Measurements from ENCODE around the gene GLYATL1B.
"Not testable (repeated sequence)": the region's sequence is repeated elsewhere in the genome, so short reads cannot be mapped to it uniquely, and the experiment has no call there.

The GLYATL1B gene, protein sequence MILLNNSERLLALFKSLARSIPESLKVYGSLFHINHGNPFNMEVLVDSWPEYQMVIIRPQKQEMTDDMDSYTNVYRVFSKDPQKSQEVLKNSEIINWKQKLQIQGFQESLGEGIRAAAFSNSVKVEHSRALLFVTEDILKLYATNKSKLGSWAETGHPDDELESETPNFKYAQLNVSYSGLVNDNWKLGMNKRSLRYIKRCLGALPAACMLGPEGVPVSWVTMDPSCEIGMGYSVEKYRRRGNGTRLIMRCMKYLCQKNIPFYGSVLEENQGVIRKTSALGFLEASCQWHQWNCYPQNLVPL

DNA sequence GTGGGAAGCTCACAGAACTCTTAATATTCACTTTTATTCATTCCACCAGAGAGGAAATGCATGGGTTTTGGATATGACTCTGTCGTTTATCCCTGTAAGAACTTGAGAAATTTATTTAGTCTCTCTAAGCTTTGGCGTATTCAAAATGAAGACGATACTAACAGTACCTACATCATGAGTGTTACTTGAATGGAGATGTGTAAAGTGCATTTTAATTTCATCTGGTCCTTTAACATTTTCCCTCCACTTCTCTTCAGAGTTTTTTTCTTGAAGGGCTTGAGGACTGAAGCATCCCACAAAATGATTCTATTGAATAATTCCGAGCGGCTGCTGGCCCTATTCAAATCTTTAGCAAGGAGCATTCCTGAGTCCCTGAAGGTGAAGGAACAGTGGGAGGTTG is at the start of gene GLYATL1B:
Gene GLYATL1B (plus strand): TSS at position 301 of the 400 bp plus-strand sequence. CDS start 0 bp downstream, at position 301.
- not testable (repeated sequence) for DNase-seq (ENCODE audit: low read depth); H3K4me3 ChIP-seq (ENCODE audit: low read depth, low read length)

DNA sequence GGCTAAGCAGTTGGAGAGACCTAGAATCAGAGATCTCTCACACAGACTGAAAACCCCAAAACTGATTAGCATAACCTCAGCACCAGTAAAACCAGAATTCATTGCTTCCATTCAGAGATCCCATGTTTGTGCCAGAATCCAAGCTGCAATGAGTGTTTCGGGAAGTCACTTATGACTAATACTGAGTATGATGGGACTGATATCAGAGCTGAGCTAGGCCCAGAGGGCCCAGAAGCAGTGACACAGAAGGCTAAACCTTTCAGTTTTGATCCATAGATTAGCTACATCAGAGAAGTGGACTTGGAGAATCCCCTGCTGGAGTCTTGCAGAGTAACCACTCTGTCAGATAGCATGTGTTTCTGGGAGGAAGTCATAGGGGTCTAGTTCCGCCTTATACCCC is 49.6 kb upstream of the GLYATL1B start:
- H3K4me3 ChIP-seq (ENCODE audit: low read depth, low read length); DNase-seq (ENCODE audit: low read depth): not testable (repeated sequence)

DNA sequence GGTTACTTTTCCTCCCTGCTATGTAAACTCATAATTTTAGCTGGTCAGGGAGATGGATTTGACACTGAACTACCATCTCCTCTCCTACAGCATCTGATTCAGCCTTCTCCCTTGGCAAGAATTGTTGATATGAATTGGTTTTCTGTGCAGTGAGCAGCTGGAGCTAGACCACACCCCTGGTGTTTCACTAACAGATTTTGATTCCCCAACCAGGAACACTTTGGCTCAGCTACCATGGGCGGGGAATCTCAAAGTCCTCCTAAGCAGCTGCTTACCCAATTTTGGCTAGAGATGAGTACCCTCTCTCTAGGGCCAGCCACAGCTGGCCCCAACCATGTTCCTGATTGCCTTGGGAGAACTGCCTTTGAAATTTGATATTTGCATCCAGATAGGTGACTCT is 48.7 kb upstream of the GLYATL1B start:
- DNase-seq (ENCODE audit: low read depth); H3K4me3 ChIP-seq (ENCODE audit: low read depth, low read length): not testable (repeated sequence)

DNA sequence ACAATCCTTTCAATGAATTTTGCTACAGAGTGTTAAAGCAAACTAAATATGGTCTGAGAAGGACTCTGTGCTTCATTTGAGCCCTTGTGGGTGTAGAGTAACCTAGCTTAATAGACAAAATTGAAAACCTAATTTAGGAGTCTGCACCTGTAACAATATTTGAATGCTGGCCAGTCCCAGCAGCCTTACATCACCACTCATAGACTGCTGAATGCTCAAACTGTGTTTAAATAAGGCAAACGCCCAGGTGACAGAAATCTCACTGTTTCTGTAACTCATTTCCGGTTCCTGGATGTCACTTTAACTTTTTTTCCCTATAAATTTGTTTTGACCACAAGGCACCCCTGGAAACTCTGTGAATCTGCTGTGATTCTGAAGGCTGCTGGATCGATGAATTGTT is 45.5 kb upstream of the GLYATL1B start:
- TF ChIP-seq, protein P1, sequence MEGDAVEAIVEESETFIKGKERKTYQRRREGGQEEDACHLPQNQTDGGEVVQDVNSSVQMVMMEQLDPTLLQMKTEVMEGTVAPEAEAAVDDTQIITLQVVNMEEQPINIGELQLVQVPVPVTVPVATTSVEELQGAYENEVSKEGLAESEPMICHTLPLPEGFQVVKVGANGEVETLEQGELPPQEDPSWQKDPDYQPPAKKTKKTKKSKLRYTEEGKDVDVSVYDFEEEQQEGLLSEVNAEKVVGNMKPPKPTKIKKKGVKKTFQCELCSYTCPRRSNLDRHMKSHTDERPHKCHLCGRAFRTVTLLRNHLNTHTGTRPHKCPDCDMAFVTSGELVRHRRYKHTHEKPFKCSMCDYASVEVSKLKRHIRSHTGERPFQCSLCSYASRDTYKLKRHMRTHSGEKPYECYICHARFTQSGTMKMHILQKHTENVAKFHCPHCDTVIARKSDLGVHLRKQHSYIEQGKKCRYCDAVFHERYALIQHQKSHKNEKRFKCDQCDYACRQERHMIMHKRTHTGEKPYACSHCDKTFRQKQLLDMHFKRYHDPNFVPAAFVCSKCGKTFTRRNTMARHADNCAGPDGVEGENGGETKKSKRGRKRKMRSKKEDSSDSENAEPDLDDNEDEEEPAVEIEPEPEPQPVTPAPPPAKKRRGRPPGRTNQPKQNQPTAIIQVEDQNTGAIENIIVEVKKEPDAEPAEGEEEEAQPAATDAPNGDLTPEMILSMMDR (IDR thresholded peaks at IDR 0.05; ENCODE audit: insufficient read depth, low read depth, low read length, missing control alignments), result no peak
- DNase-seq (ENCODE audit: low read depth), result no peak
- H3K4me3 ChIP-seq (ENCODE audit: low read depth, low read length), result no peak overlapping the region

DNA sequence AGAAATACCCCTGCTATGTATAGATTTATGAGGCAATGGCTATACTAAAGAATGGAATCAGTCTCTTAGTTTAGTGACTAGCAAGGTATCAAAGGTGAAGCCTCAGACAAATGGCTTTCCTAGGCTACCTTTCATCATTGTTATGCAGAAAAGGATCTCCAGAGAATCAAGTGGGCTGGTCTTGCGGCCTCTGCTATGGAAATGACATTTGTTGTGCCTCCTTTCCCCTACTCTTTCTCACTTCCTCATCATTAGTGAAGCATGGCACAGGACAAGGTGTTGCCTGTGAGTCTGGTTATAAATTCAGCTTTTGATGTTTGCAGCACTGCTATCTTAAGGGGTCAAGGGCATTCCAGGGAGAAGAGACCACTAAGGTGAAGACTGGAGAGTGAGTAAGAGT is 34.7 kb upstream of the GLYATL1B start:
- DNase-seq (ENCODE audit: low read depth), result peak; percentile 26

DNA sequence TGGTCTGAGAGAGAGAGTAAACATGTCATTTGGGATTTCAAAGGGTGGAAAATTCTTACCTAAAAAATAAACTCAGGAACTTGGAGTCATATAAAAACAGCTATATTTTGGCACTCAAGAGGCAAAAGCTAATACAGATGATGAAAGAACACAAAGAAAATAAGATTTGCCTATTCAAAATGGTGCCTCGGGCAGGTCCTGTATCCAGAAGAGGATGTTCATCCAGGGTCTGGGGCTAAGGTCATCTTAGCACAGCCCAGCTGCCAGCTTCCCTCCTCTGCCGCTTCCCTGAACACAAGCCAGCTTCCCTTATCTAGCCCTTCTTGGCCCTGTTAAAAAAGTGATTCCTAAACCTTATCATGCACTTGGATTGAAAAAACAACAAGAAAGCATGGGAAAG is 33.8 kb upstream of the GLYATL1B start:
- DNase-seq (ENCODE audit: low read depth); H3K4me3 ChIP-seq (ENCODE audit: low read depth, low read length): not testable (repeated sequence)

More for the DNA sequence above, 34.7 kb upstream of the GLYATL1B start:
- not testable (repeated sequence) for H3K4me3 ChIP-seq (ENCODE audit: low read depth, low read length)

DNA sequence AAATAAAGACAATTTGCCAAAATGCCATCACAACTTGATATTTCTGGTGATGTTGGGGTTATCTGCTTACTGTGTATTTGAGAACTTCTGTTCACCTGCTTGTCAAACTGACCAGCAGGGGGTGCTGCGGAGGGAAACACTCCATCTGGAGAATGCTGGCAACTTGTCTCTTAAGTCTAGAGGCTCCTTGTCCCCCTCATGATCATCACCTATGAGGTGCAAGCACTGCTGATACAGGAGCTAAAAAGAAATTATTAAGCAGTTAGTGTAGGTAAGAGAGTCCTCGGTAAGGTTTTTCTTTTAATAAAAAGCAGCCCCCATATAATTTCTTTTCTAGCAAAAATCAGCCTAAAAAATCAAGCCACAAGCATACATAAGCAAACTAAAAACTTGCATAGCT is 32.7 kb upstream of the GLYATL1B start:
- H3K4me3 ChIP-seq (ENCODE audit: low read depth, low read length), result no peak overlapping the region
- TF ChIP-seq, protein P1 (IDR thresholded peaks at IDR 0.05; ENCODE audit: insufficient read depth, low read depth, low read length, missing control alignments), result peak; percentile 67
- peak; percentile 84 for DNase-seq (ENCODE audit: low read depth)

DNA sequence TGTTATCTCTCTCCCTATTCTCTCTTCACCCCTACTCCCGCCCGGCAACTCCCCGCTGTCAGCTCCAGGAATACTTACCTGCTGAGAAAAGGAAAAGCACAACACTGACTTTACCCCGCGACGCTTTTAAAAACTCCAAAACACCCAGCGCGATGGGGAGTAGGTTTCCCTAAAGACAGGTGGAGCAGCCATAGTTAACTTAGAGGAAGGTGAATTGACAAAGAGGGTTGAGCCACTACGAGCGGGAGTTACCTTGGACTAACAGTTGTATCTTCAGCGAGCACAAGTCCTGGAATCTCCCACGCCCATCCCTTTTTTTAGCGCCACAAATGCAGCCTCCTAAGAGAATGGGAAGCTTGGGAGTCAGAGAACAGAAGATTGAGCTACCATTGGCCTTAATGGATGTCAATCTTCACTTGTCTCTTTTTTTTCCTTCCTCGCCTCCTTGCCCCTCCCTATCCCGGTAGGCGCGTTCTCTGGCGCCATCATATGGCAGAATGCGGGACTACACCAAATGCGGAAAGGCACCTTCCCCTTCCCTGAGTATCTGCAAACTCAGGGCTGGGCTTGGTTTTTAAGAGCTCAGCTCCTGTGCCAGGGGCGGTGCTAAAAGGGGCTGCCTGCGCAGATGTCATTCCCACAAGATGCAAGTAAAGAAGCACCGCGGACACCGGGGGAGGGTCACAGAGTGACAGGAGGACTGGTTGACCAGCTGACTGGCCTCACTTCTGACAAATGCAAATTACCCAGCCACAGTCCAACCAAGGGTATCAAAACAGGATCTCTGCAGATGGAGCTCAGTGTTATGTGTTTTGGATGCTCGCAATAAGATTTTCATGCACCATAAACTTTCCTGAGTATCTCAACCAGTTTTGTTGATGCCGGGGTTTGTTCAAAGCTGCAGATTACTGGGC is 27.7 kb upstream of the GLYATL1B start:
- peak; percentile 94 for DNase-seq (ENCODE audit: low read depth)
- H3K4me3 ChIP-seq (ENCODE audit: low read depth, low read length), result peak overlapping the region; percentile 61
- TF ChIP-seq, protein P1 (IDR thresholded peaks at IDR 0.05; ENCODE audit: insufficient read depth, low read depth, low read length, missing control alignments), result peak; percentile 94

DNA sequence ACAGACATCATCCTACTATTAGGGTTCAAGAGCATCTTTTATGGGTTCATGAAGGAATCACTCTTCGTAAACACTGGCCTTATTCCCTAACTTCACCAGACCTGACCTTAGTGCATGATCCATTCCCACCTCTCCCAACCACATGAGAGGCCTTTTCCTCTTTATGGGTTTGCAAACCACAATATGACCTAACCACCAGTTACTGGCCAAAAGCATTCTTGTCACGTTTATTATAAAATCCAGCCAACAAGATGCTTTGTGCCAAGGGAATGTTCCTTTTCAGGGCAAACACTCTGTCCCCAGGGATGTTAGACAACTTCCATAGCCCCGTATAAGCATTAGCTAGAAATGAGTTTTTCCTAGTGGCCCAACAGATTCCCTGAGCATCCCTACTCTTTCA is 26.0 kb upstream of the GLYATL1B start:
- not testable (repeated sequence) for H3K4me3 ChIP-seq (ENCODE audit: low read depth, low read length); DNase-seq (ENCODE audit: low read depth)

Data from GM12865 (cell line).